ENCODE data around the gene TMEM95. TPM values are rescaled to one million over a fixed set of nuclear protein-coding genes. Genes with fewer than 3 reads are reported as not detected.
A peak's percentile ranks its signal among the peaks of the same experiment; 100 is the strongest.

TMEM95 gene
- polyA plus RNA-seq, 1 donor from 2014 or later: not detected

DNA sequence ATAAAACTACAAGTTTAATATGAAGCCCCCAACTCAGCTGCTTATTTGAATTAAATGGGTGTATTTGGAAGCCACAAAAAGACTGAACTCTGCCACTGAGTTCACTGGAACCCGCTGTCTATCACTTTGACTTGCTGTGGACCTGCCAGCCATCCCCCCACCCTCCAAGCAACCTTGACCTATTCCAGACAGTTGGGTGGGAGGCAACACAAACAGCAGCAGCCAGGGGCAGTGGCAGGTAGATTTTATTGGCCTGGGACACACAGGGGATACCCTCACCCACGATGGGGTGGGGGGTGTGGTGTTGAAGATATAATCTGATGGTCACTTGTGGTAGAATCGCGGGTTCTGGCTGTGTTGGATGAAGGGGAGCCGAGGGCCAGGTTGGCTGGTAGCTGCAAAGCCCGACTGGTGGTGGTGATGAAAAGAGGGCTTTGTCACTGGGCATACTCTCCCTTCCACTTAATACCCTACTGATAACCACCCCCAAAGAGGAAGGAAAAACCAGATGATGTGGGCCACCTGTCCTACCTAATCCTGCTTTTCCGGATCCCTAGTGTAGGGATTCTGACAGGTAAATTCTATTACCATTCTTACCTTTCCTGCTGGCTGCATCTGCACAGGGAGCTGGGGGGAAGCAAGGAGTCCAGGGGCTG is 42.4 kb upstream of the TMEM95 start:
- no peak overlapping the region for H2AFZ ChIP-seq (ENCODE audit: low read depth, low read length)
- no peak overlapping the region for H3K27ac ChIP-seq (ENCODE audit: low read length)
- no peak overlapping the region for H3K4me3 ChIP-seq (ENCODE audit: low read length)
- no peak overlapping the region for H3K4me2 ChIP-seq (ENCODE audit: low read length)
- no peaks in the 10 kb centered on the region for H3F3A ChIP-seq (ENCODE audit: insufficient read depth, low read length, poor library complexity, severe bottlenecking)
- H3K9me3 ChIP-seq (ENCODE audit: low read length): no peaks in the 10 kb centered on the region
- H4K20me1 ChIP-seq (ENCODE audit: insufficient read depth): peaks cover 12% of the 10 kb centered on the region
- no peaks in the 10 kb centered on the region for H3K36me3 ChIP-seq (ENCODE audit: insufficient read depth, low read length)
- TF ChIP-seq EP300 (conservative IDR thresholded peaks at IDR 0.05; ENCODE audit: poor library complexity, severe bottlenecking): no peak
- no peak for TF ChIP-seq RAD21 (conservative IDR thresholded peaks at IDR 0.05)
- no peak for TF ChIP-seq TAF1 (IDR thresholded peaks at IDR 0.05; ENCODE audit: low read depth)
- no peak for TF ChIP-seq MXI1 (conservative IDR thresholded peaks at IDR 0.05; ENCODE audit: poor library complexity, severe bottlenecking)
- no peak for TF ChIP-seq EZH2 (IDR thresholded peaks at IDR 0.05; ENCODE audit: borderline replicate concordance, insufficient read depth, low read length, poor library complexity, severe bottlenecking)
- TF ChIP-seq, protein P1, sequence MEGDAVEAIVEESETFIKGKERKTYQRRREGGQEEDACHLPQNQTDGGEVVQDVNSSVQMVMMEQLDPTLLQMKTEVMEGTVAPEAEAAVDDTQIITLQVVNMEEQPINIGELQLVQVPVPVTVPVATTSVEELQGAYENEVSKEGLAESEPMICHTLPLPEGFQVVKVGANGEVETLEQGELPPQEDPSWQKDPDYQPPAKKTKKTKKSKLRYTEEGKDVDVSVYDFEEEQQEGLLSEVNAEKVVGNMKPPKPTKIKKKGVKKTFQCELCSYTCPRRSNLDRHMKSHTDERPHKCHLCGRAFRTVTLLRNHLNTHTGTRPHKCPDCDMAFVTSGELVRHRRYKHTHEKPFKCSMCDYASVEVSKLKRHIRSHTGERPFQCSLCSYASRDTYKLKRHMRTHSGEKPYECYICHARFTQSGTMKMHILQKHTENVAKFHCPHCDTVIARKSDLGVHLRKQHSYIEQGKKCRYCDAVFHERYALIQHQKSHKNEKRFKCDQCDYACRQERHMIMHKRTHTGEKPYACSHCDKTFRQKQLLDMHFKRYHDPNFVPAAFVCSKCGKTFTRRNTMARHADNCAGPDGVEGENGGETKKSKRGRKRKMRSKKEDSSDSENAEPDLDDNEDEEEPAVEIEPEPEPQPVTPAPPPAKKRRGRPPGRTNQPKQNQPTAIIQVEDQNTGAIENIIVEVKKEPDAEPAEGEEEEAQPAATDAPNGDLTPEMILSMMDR (IDR thresholded peaks at IDR 0.05; ENCODE audit: poor library complexity, severe bottlenecking): no peak
- no peak for TF ChIP-seq SMC3 (conservative IDR thresholded peaks at IDR 0.05; ENCODE audit: poor library complexity)
- no peak for TF ChIP-seq REST (IDR thresholded peaks at IDR 0.05; ENCODE audit: borderline replicate concordance)
- no peak for TF ChIP-seq POLR2AphosphoS5 (IDR thresholded peaks at IDR 0.05)
- H3K27me3 ChIP-seq (ENCODE audit: insufficient read depth, low read depth, low read length): no peaks in the 10 kb centered on the region
- H3K79me2 ChIP-seq (replicated peaks; ENCODE audit: insufficient read depth, low read length): peaks cover 42% of the 10 kb centered on the region
- H3K9me2 ChIP-seq (ENCODE audit: insufficient read depth, low read length): no peaks in the 10 kb centered on the region
- no peak overlapping the region for H3K9ac ChIP-seq (ENCODE audit: low read length)

- Histone ChIP-seq H3K79me2 (replicated peaks; ENCODE audit: insufficient read depth, low read length) (peaks cover 39% of the 10 kb centered on the region), H2AFZ (ENCODE audit: low read depth, low read length) (no peak overlapping the region), H3K9ac (ENCODE audit: low read length) (no peak overlapping the region), H3K9me2 (ENCODE audit: insufficient read depth, low read length) (no peaks in the 10 kb centered on the region), H4K20me1 (ENCODE audit: insufficient read depth) (peaks cover 10% of the 10 kb centered on the region), H3K27me3 (ENCODE audit: insufficient read depth, low read depth, low read length) (no peaks in the 10 kb centered on the region), H3F3A (ENCODE audit: insufficient read depth, low read length, poor library complexity, severe bottlenecking) (no peaks in the 10 kb centered on the region), H3K4me3 (ENCODE audit: low read length) (peak overlapping the region; percentile 83), H3K4me2 (ENCODE audit: low read length) (no peak overlapping the region), H3K27ac (ENCODE audit: low read length) (no peak overlapping the region), H3K36me3 (ENCODE audit: insufficient read depth, low read length) (no peaks in the 10 kb centered on the region), H3K9me3 (ENCODE audit: low read length) (no peaks in the 10 kb centered on the region)
- TF ChIP-seq, protein P1 (IDR thresholded peaks at IDR 0.05; ENCODE audit: poor library complexity, severe bottlenecking): no peak
- TF ChIP-seq REST (IDR thresholded peaks at IDR 0.05; ENCODE audit: borderline replicate concordance) (no peak), TAF1 (IDR thresholded peaks at IDR 0.05; ENCODE audit: low read depth) (no peak), MXI1 (conservative IDR thresholded peaks at IDR 0.05; ENCODE audit: poor library complexity, severe bottlenecking) (no peak), SMC3 (conservative IDR thresholded peaks at IDR 0.05; ENCODE audit: poor library complexity) (no peak), RAD21 (conservative IDR thresholded peaks at IDR 0.05) (no peak), POLR2AphosphoS5 (IDR thresholded peaks at IDR 0.05) (no peak), EP300 (conservative IDR thresholded peaks at IDR 0.05; ENCODE audit: poor library complexity, severe bottlenecking) (no peak), EZH2 (IDR thresholded peaks at IDR 0.05; ENCODE audit: borderline replicate concordance, insufficient read depth, low read length, poor library complexity, severe bottlenecking) (no peak)
Observed at GRCh38 chr17:7313088-7313889, 41.7 kb upstream of the TMEM95 start.

Measured in neural cell (in vitro differentiated cells).